MM.1S (cell line): ENCODE results near the gene TAF1B.

Experiments
- DNase-seq: peaks from one replicate; pipeline ENCODE4 v3.0.0-alpha.2; 2015
- H2AFZ ChIP-seq: fragments of 300-600 bp; sonication (generic); 2 replicates; pipeline ENCODE4 v1.6.0; 2016; ENCODE audit warnings: antibody characterized with exemption, low read length
- H3F3A ChIP-seq: fragments of 300-600 bp; sonication (generic); 2 replicates; pipeline ENCODE4 v1.6.1; 2016; ENCODE audit warnings: mild to moderate bottlenecking, antibody characterized with exemption, low read length, moderate library complexity, mixed read lengths; ENCODE audit not compliant: insufficient read depth
- H3K27ac ChIP-seq: fragments of 300-600 bp; sonication (generic); 2 replicates; pipeline ENCODE4 v1.5.1; 2016; ENCODE audit warnings: mild to moderate bottlenecking, low read length
- H3K27me3 ChIP-seq: fragments of 300-600 bp; sonication (generic); replicated peaks from 2 replicates; pipeline ENCODE4 v1.6.0; 2016; ENCODE audit warnings: low read length; ENCODE audit not compliant: insufficient read depth
- H3K36me3 ChIP-seq: fragments of 300-600 bp; sonication (generic); replicated peaks from 2 replicates; pipeline ENCODE4 v1.6.1; 2016; ENCODE audit warnings: mild to moderate bottlenecking, low read length, mixed read lengths; ENCODE audit not compliant: insufficient read depth
- H3K4me1 ChIP-seq: fragments of 300-600 bp; sonication (generic); 2 replicates; pipeline ENCODE4 v1.6.1; 2016; ENCODE audit warnings: low read length, mixed read lengths
- H3K4me2 ChIP-seq: fragments of 300-600 bp; sonication (generic); 2 replicates; pipeline ENCODE4 v1.6.0; 2016; ENCODE audit warnings: low read depth, low read length
- H3K4me3 ChIP-seq: fragments of 300-600 bp; sonication (generic); 2 replicates; pipeline ENCODE4 v1.5.1; 2016; ENCODE audit warnings: low read length, mixed read lengths
- H3K79me2 ChIP-seq: fragments of 300-600 bp; sonication (generic); 2 replicates; pipeline ENCODE4 v1.6.1; 2016; ENCODE audit warnings: mixed run types, low read length, mixed read lengths
- H3K9ac ChIP-seq: fragments of 300-600 bp; sonication (generic); 2 replicates; pipeline ENCODE4 v1.6.1; 2016; ENCODE audit warnings: low read length, mixed read lengths
- H3K9me2 ChIP-seq: fragments of 300-600 bp; sonication (generic); replicated peaks from 2 replicates; pipeline ENCODE4 v1.6.1; 2016; ENCODE audit warnings: mild to moderate bottlenecking, low read length, mixed read lengths; ENCODE audit not compliant: insufficient read depth
- H3K9me3 ChIP-seq: fragments of 300-600 bp; sonication (generic); replicated peaks from 2 replicates; pipeline ENCODE4 v1.6.1; 2016; ENCODE audit warnings: mild to moderate bottlenecking, low read length, mixed read lengths; ENCODE audit not compliant: insufficient read depth
- H4K20me1 ChIP-seq: fragments of 300-600 bp; sonication (generic); 2 replicates; pipeline ENCODE4 v1.6.1; 2016; ENCODE audit warnings: mild to moderate bottlenecking, low read length, moderate library complexity, mixed read lengths; ENCODE audit not compliant: insufficient read depth
- CTCF ChIP-seq: fragments of 300-600 bp; sonication (generic); IDR thresholded peaks from 2 replicates; pipeline ENCODE4 v1.5.1; 2016; ENCODE audit warnings: antibody characterized with exemption, low read length, mixed read lengths
- EZH2 ChIP-seq: fragments of 300-600 bp; sonication (generic); optimal IDR thresholded peaks from 2 replicates; pipeline ENCODE3; 2017; ENCODE audit warnings: low read depth, mild to moderate bottlenecking, antibody characterized with exemption, low read length, mixed read lengths
- EZH2phosphoT487 ChIP-seq: fragments of 300-600 bp; sonication (generic); IDR thresholded peaks from 2 replicates; pipeline ENCODE4 v1.6.1; 2018; ENCODE audit warnings: antibody characterized with exemption, low read length

Gene TAF1B

GRCh38 chr2:9959262-9959661 is 116.0 kb downstream of the TAF1B start:
- Histone ChIP-seq H3K4me3 (no peak overlapping the region), H3K4me2 (no peak overlapping the region), H3K79me2 (no peaks in the 10 kb centered on the region), H4K20me1 (no peaks in the 10 kb centered on the region), H3K9me2 (no peaks in the 10 kb centered on the region), H3K36me3 (no peaks in the 10 kb centered on the region), H3F3A (0 out of 2 replicates have a peak, but pooled peaks cover 2% of the 10 kb centered on the region), H3K4me1 (peaks cover 9% of the 10 kb centered on the region), H3K27me3 (no peaks in the 10 kb centered on the region), H3K27ac (no peak overlapping the region), H2AFZ (no peak overlapping the region), H3K9ac (no peak overlapping the region), H3K9me3 (no peaks in the 10 kb centered on the region)
- DNase-seq = no peak
- TF ChIP-seq EZH2 = no peak
- no peak for TF ChIP-seq EZH2phosphoT487

- no peak for DNase-seq
- Histone ChIP-seq H2AFZ (no peak overlapping the region), H3F3A (peaks cover 19% of the 10 kb centered on the region), H3K9ac (no peak overlapping the region), H3K36me3 (no peaks in the 10 kb centered on the region), H4K20me1 (no peaks in the 10 kb centered on the region), H3K79me2 (no peaks in the 10 kb centered on the region), H3K4me1 (peaks cover 22% of the 10 kb centered on the region), H3K9me3 (no peaks in the 10 kb centered on the region), H3K27ac (no peak overlapping the region), H3K4me3 (no peak overlapping the region), H3K27me3 (no peaks in the 10 kb centered on the region), H3K9me2 (no peaks in the 10 kb centered on the region), H3K4me2 (no peak overlapping the region)
- TF ChIP-seq EZH2 = no peak
These were observed 117.7 kb downstream of the TAF1B start for GRCh38 chr2:9961013-9961412.

GRCh38 chr2:9964334-9964980 is 121.2 kb downstream of the TAF1B start:
- Histone ChIP-seq H3K4me2 (peak overlapping the region; percentile 56), H3K9me2 (no peaks in the 10 kb centered on the region)

More at GRCh38 chr2:9964334-9964980, 121.2 kb downstream of the TAF1B start:
- no peaks in the 10 kb centered on the region for H4K20me1 ChIP-seq
- H3K4me1 ChIP-seq = peaks cover 40% of the 10 kb centered on the region
- no peaks in the 10 kb centered on the region for H3K36me3 ChIP-seq
- peak overlapping the region; percentile 37 for H2AFZ ChIP-seq
- H3K79me2 ChIP-seq = no peaks in the 10 kb centered on the region
- no peak for TF ChIP-seq EZH2
- no peak for TF ChIP-seq EZH2phosphoT487
- no peak for TF ChIP-seq CTCF
- H3K9me3 ChIP-seq = no peaks in the 10 kb centered on the region
- peak overlapping the region; percentile 34; the same call in 1 of the 2 replicates for H3K9ac ChIP-seq
- peak; percentile 41 for DNase-seq
- H3K27ac ChIP-seq = peak overlapping the region; percentile 78
- H3K4me3 ChIP-seq = no peak overlapping the region
- H3F3A ChIP-seq = peaks cover 25% of the 10 kb centered on the region
- no peaks in the 10 kb centered on the region for H3K27me3 ChIP-seq
